DOHH2 (cell line): ENCODE measurements around the gene KLRC2.

Experiments used
- CTCF ChIP-seq: fragments of 200-600 bp; sonication (generic); IDR thresholded peaks from one replicate; pipeline ENCODE4 v1.5.1; 2014; ENCODE audit warnings: antibody characterized with exemption, mild to moderate bottlenecking, low read depth, low read length; ENCODE audit not compliant: poor library complexity, severe bottlenecking
- EZH2phosphoT487 ChIP-seq: fragments of 200-600 bp; sonication (generic); IDR thresholded peaks from 2 replicates; pipeline ENCODE4 v1.6.1; 2017; ENCODE audit warnings: borderline replicate concordance, mild to moderate bottlenecking, antibody characterized with exemption, low read length, moderate library complexity, mixed read lengths

- no peak for TF ChIP-seq CTCF
- no peak for TF ChIP-seq EZH2phosphoT487
Measured at GRCh38 chr12:10448236-10448635, 12.4 kb upstream of the KLRC2 start.
